Measurements from ENCODE around the gene TFEB. TPM values are rescaled to one million over a fixed set of nuclear protein-coding genes. Genes with fewer than 3 reads are reported as not detected.
"Not testable (repeated sequence)": the region's sequence is repeated elsewhere in the genome, so short reads cannot be mapped to it uniquely, and the experiment has no call there.

The TFEB gene
- polyA plus RNA-seq, 4 donors, result 4.5 to 10.2 (median 9.1) TPM

GRCh38 chr6:41766043-41766664 lies 30.7 kb upstream of the TFEB start:
- not testable (repeated sequence) for DNase-seq (ENCODE audit: low read depth in 4 of 4, low spot score in 3 of 4)

DNA sequence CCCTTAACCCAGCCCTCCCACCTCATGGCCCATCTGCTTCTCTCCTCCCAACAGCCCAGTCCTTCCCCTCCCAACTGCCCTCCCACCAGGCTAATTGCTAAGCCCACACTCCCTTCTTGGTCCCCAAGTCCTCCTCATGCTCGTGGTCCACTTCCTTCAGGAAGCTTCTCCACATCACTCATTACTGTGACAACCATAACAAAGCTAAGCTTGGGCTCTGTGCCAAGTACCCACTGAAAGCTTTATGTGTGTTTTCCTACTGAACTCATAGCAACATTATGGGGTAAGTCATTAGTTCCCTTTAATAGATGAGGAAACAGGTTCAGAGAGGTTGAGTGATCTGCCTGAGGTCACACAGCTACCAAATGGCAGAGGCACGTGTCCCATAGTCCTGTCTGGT lies 28.1 kb upstream of the TFEB start:
- no peak for DNase-seq (ENCODE audit: low read depth in 4 of 4, low spot score in 3 of 4)

GRCh38 chr6:41759905-41760579 lies 24.6 kb upstream of the TFEB start:
- no peak for DNase-seq (ENCODE audit: low read depth in 4 of 4, low spot score in 3 of 4)

- no peak for DNase-seq (ENCODE audit: low read depth in 4 of 4, low spot score in 3 of 4)
Observed at GRCh38 chr6:41759106-41759904, 23.9 kb upstream of the TFEB start.

- DNase-seq (ENCODE audit: low read depth in 4 of 4, low spot score in 3 of 4), result no peak
Observed at GRCh38 chr6:41758641-41759035, 23.2 kb upstream of the TFEB start.

DNA sequence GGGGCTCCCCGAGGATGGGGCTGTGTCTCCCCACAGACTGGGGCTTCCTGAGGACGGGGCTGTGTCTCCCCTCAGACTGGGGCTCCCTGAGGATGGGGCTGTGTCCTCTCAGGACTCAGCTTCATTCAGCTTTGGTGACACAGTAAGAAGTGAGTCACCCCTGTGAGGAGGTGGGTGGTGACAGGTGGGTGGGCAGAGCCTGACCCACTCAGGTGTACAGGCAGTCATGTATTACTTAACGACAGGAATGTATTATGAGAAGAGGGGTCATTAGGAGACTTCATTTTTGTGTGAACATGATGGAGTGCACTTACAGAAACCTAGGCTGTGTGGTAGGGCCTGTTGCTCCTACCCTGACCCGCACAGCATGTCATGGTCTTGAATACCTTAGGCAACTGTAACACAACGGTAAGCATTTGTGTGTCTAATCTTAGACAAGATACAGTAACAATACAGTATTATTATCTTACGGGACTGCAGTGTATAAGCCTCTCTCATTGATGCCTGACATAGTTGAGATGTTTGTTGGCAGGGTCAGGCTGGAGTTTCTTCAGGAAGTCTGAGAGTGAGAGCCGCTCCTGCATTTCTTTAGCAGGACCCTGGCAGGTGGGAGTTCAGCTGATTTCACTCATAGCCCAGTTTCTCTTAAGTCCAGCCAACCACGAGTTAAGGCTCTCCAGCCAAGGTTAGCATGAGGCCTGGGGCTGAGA lies 22.7 kb upstream of the TFEB start:
- DNase-seq (ENCODE audit: low read depth in 4 of 4, low spot score in 3 of 4), result no peak

DNA sequence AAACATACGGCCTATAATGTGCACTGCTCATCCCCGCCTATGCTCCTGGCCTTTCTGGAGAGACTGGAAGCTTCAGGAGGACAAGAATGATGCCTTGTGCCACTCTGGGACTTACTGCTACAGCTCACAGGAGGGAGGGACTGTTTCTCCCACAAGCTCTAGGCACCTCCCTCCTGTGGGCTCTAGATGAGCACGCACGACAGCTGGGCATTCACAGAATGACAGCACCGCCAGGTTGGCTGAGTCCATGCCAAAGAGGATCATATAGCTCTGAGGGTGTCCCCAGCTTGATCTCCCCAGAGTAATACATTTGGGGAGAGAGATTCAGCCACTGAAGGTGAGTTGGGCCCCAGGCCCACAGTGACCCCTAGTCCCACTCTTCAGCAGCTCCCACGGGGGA lies 21.9 kb upstream of the TFEB start:
- no peak for DNase-seq (ENCODE audit: low read depth in 4 of 4, low spot score in 3 of 4)

DNA sequence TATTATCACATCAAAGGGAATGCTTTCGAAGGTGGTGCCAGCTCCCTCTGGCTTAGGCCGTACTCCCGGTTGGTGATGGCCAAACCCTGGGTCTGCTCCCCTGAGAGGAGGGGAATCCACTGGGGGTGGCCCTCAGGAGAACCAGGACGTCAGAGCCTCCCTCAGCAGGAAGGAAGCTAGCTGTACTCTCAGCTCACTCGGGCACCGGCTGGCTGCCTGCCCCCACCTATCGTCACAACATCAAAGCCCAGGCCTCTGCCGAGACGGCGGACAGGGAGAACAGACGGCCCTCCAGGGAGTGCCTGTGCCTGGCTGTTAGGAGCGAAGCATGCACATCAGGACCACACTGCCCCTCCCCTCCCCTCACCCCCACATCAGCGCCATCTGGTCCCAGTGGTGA lies 20.9 kb upstream of the TFEB start:
- DNase-seq (ENCODE audit: low read depth in 4 of 4, low spot score in 3 of 4), result no peak

DNA sequence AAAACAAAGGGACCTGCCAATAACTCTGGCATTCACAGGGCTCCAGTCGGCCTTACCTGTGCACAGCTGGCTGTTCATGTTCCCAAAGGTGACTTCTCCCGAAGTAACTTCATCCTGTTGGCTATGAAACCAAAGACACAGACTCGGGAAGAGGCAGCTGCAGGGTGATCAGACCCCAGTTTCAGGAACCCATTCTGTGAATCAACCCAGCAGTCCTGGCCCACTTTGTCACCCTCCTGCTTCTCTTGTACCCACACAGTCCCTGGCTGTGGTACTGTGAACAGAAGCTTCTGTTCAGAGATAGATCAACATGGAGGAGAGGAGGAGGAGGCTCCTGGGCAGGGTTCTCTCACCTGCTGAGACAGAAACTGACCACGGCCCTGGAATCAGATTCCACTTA lies 20.5 kb upstream of the TFEB start:
- no peak for DNase-seq (ENCODE audit: low read depth in 4 of 4, low spot score in 3 of 4)

DNA sequence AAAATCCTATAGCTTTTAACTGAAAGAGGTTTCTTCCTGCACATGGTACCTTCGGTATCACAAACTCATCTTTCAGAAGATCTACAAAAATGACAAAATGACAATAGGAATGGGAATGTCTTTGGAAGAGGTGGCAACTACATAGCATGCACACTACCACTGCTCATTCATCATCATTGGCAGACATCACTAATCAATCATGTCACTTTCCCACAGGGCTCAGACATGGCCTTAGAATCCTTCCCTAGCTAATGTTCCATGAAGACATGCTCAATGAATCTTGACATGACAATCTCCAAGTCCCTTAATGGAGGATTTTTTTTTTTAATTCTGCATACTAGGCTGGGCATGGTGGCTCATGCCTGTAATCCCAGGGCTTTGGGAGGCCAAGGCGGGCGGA lies 15.0 kb upstream of the TFEB start:
- no peak for DNase-seq (ENCODE audit: low read depth in 4 of 4, low spot score in 3 of 4)

DNA sequence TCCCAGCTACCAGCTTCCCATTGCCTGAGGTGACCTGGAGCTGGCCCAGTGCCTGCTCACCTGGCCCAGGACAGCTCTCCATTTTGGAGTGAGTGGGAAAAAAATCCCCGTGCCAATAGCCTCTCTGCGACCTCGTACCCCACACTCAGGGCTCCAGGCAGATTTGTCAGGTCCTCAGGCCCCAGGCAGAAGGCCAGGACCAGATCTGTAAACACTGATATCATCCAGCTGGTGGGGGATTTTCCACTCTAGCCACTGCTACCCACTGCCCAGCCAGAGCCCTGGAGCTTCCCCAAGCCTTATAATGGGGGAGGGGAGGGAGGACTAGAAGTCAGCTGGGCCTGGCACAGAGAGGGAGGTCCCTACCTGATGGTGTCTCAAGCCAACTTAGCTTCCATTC lies 13.1 kb upstream of the TFEB start:
- no peak for DNase-seq (ENCODE audit: low read depth in 4 of 4, low spot score in 3 of 4)

DNA sequence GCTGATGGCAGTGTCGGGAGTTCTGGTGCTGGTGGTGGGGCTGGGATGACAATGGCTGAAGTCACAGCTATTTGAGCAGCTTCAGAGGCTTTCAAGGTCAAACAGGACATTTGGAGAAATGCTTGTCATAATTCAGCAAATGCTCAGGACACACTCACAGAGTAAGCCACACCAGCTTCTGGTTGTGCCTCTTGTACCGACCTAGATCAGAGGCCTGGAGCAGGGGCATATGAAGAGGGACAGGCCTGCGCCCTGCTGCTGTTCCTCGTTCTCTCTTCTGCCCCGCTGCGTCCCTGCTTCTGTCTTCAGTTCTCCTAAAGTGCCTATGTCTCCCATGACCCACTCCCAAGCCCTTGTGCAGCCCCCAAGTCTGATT lies 12.7 kb upstream of the TFEB start:
- DNase-seq (ENCODE audit: low read depth in 4 of 4, low spot score in 3 of 4), result no peak

DNA sequence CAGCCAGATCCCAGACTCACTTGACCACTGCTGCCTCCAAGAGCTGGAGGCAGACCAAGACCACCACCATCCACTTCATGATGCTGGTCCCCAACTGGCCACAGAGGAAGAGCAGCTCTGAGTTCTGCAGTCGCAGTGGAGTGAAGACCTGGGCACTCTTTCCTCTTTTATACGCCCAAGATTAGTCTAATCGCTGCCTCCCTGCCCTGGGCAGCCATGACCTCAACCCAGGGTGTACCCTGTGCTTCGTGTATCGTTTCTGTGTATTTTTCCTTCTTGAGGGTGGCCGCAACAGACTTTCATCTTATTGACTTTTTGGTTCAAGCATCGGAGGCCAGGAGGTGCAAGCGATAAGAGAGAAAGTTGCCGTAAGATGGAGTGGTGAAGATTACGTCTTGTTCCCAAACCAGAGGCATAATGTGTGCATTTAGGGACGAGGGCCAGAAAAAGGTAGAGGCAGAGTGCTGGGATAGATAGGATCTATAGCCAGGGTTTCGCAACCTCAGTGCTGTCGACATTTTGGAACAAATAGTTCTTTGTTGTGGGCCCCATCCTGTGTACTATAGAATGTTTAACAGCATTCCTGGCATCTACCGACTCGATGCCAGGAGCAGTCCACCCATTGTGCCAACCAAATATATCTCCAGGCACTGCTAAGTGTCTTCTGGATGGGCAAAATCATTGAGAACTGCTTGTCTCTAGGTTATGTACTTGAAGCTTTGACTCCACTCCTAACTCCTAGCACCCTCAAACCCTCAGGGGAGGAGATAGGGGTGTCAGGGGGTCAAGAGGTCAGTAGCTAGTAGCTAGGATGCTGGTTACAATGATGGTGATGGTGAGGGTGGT lies 12.1 kb upstream of the TFEB start, which contains the start of gene PGC:
Gene PGC, minus strand, starts transcription at position 142 of the 846 bp plus-strand sequence. Its CDS starts 63 bp downstream, at position 79.
- no peak for DNase-seq (ENCODE audit: low read depth in 4 of 4, low spot score in 3 of 4)

DNA sequence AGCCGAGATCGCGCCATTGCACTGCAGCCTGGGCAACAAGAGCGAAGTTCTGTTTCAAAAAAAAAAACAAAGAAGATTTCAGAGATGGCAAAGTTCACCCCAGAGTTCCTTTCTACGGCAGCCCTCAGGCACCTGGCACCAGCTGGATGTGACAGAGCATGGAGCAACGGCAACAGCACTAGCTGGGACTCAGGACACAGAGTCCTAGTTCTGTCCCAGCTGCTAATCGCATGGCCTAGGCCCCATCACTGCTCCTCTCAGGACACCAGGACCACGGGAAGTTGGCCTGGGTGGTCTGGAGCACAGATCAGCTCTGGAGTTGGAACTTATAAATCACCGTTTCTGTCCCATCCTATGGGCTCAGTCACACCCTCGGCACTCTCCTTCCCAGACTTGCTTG lies 10.7 kb upstream of the TFEB start:
- no peak for DNase-seq (ENCODE audit: low read depth in 4 of 4, low spot score in 3 of 4)

GRCh38 chr6:41744236-41744787 lies 8.9 kb upstream of the TFEB start:
- DNase-seq (ENCODE audit: low read depth in 4 of 4, low spot score in 3 of 4), result no peak

DNA sequence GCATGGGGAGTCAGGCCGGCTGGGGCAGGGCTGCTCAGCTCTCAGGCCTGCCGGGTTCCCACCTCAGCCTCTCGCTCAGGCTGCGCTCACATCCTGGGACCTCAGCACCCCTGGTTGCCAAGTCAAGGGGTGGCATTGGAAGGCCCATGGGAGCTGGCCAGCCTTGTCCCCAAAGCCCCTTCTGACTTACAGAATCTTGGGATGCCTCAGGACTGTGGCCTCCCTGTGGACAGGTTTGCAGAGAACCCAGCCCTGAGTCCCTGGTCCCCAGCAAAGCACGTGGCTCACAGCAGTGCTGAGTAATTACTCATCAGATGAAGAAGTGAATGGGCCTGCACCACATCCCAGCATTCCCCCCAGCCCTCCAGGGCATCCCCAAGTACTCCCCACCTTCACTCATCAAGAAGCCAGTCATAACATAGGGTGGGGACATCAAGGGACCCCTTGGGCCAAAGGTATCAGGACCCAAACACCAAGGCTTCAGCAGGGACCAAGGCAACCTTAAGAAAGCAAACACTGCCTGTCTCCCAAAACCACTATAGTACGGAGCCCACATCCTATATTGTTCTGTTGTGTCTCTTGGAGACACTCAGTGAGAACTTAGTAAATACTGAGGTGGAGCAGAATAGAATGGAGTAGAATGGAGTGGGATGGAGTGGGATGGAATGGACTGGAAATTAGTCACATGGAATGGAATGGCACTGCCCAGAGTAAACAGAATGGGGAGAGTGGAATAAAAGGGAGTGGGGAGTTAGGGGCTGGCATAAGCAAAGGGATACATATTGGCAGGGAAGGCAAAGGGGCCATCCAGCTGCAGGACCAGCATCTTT lies 8.2 kb upstream of the TFEB start:
- DNase-seq (ENCODE audit: low read depth in 4 of 4, low spot score in 3 of 4), result no peak

GRCh38 chr6:41741625-41742490 lies 6.5 kb upstream of the TFEB start:
- DNase-seq (ENCODE audit: low read depth in 4 of 4, low spot score in 3 of 4), result no peak

Data from left renal pelvis (tissue), 4 donors.